GM12874 (cell line): ENCODE measurements around the gene DEPDC7.

Source experiments
- CTCF ChIP-seq: IDR thresholded peaks from 2 replicates; pipeline ENCODE4 v1.5.1; 2011; ENCODE audit warnings: low read depth, mild to moderate bottlenecking, control low read depth, low read length, moderate library complexity; ENCODE audit not compliant: insufficient read depth

DEPDC7 gene

GRCh38 chr11:33067294-33067693 is 51.6 kb downstream of the DEPDC7 start:
- TF ChIP-seq CTCF, result no peak

GRCh38 chr11:33068611-33069340 is 53.1 kb downstream of the DEPDC7 start:
- no peak for TF ChIP-seq CTCF

- no peak for TF ChIP-seq CTCF
Observed at GRCh38 chr11:33072465-33072864, 56.8 kb downstream of the DEPDC7 start.
